ENCODE data around the gene AQP11.
"Not testable (repeated sequence)": the region's sequence is repeated elsewhere in the genome, so short reads cannot be mapped to it uniquely, and the experiment has no call there.

AQP11 gene, protein sequence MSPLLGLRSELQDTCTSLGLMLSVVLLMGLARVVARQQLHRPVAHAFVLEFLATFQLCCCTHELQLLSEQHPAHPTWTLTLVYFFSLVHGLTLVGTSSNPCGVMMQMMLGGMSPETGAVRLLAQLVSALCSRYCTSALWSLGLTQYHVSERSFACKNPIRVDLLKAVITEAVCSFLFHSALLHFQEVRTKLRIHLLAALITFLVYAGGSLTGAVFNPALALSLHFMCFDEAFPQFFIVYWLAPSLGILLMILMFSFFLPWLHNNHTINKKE

DNA sequence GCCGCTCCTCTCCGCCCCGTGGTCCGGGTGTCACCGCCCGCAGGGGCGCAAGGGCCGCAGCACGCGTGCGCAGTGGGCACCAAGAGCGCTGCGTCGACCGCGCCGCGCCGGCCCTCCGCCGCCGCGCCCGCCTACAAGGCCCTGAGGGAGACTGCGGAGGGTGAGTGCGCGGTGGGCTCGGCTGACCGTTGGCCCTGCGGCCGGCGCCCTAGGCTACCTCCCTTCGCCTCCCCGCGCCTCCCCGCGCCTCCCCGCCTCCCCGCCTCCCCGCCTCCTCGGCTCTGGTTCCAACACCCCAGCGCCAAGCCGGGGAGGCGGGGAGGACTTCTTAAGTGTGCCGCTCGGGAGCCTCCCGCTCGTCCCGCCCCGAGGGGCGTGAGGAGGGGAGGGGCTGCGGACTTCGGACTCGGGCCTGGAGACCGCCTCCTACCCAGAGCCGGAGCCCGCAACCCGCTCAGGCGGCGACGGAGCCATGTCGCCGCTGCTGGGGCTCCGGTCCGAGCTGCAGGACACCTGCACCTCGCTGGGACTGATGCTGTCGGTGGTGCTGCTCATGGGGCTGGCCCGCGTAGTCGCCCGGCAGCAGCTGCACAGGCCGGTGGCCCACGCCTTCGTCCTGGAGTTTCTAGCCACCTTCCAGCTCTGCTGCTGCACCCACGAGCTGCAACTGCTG is at the start of gene AQP11:
TSS of gene AQP11 (plus strand) at position 433 of the 673 bp plus-strand sequence. CDS start at position 473, 40 bp downstream.
- peak; percentile 24 for DNase-seq

DNA sequence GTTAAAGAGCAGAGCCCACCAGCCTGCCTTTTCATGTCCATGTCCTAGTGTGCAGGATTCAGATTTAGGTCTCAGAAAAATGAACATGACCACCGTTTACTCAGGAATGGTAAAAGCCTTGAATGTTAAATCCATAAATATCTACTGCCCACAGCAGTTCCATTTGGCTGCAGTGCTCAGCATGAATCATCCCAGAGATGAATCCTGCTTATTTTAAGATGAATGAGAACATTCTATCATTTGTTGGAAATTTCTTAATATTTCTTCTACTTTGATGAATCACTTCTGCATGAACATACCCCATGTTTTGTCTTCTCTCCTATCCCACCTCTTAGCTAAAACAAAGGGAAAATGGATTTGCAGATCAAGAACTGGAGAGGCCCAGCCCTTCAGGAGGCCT is 47.5 kb upstream of the AQP11 start:
- no peak for DNase-seq

DNA sequence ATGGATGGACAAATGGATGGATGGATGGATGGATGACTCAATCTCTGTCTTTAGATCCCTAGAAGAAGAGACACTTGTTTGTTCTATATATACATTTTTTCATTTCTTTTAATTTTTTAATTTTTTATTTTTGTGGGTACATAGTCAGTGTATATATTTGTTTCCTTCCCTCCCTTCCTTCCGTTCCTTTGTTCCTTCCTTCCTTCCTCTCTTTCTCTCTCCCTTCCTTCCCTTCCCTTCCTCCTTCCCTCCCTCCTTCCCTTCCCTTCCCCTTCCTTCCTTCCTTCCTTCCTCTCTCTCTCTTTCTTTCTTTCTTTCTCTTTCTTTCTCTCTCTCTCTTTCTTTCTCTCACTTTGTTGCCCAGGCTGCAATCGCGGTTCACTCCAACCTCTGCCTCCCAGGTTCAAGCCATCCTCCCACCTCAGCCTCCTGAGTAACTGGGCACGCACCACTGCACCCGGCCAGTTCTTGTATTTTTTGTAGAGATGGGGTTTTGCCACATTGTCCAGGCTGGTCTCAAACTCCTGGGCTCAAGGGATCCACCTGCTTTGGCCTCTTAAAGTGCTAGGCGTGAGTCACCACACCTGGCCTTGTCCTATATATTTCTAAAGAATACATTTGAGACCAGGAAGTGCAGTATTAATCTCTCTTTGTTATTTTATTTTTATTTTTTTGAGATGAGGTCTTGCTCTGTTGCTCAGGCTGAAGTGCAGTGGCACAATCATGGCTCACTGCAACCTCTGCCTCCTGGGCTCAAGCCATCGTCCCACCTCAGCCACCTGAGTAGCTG is 42.5 kb upstream of the AQP11 start:
- DNase-seq: no peak

DNA sequence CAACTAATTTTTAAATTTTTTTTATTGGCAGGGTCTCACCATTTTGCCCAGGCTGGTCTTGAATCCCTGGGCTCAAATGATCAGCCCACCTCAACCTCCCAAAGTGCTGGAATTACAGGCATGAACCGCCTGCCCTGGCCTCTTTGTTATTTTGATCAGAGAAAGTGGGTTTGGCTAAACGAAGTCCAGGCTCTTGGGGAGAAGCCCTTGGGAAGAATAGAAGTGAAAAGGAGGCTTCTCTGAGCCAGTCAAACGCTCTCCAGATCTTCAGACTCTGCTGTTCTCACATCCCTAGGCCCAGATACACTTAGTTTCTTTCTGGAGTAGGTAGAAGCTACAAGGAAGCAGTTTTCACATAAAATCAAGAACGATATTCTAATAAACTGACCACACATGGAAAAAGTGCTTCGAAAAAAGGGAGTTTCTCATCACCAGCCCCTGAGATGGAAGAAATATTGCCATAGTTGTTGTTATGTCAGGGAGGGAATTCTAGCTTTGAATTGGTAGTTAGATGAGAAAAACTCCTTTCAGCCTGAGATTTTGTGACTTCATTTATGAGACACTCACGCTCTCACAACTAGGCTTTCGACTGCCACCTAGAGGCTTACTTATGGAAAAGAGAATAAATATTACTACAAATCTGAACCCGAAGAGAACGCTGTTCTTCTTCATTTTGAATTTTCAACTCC is 41.7 kb upstream of the AQP11 start:
- DNase-seq: peak; percentile 4

DNA sequence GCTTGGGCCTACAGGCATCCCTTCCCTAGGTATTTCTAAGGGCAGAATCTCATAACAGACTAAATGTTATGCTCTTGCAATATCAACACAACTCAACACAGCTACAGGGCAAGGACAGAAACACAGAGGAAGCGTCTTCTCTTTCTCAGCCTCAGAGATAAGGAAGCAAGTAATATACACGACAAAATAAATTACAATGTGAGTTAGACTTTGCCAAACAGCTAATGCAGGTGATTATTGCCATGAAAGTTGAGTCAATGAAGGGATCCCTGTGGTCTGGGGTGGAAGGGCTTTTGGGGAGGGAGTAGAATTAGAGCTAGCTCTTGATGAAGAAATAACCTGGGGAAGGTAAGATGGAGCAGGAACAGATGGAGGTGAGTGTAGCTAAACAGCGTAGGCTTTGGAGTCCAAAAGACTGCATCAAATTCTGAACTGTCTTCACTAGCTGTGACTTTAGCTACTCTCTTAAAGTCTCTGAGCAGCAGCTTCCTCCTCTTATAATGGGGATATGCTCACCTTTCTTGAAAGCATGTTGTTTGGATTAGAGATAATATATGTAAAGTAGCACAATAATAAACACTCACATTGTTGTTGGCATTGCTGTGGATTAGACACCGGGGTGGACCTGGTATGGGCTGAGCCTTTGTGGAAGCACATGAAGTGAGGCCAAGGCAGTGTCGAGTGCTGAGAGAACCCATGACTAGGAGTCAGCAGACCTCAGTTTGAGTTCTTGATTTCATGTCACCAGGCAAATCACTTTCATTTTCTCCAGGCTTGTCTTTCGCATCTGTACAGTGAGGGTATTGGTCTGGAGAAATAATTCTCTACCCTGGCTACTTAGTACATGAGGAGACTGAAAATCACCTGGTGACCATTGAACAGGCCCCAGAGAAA is 41.0 kb upstream of the AQP11 start:
- DNase-seq: no peak

DNA sequence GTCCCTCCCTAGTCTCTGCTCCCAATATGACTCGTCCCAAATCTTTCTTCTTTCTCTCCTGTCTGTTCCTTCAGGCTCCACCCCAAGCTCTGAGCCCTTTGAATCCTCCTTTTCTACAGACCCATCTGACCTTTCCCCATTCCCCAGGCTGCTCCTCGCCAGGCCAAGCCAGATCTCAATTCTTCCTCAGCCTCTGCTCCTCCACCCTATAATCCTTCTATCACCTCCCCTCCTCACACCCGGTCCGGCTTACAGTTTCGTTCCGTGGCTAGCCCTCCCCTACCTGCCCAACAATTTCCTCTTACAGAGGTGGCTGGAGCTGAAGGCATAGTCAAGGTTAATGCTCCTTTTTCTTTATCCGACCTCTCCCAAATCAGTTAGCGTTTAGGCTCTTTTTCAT is 38.3 kb upstream of the AQP11 start:
- not testable (repeated sequence) for DNase-seq

DNA sequence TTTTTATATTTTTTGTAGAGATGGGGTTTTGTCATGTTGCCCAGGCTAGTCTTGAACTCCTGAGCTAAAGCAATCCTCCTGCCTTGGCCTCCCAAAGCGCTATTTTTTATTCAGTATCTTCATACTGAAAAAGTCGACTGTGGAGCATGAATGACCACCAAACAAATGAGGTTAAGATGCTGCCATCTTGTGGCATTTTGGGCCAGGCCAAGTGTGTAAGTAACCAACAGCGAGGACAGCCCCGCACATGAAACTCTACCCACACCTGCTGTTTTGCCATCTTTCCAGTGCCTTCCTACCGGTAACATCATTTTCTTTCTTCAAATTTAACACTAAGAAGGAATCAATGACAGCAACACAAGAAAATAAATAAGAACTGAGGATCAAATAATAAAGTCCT is 32.2 kb upstream of the AQP11 start:
- DNase-seq: no peak

DNA sequence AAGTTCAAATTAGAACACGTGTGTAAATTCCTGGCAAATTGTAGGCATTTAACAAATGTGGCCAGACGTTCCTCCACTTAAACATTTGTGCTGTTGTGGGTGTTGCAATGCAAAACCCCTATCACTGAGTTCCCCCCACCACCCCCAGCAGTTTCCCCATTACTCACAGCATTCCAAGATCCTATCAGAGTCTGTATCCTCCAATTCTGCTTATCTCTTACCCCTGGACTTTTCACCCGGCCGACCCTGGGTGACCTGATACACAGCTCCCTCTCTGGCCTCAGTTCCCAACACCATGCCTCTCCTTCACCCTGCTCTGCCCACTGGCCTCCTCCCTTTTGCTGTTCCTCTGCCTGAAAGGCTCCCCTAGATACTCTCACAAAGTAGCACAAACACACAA is 31.4 kb upstream of the AQP11 start:
- no peak for DNase-seq

DNA sequence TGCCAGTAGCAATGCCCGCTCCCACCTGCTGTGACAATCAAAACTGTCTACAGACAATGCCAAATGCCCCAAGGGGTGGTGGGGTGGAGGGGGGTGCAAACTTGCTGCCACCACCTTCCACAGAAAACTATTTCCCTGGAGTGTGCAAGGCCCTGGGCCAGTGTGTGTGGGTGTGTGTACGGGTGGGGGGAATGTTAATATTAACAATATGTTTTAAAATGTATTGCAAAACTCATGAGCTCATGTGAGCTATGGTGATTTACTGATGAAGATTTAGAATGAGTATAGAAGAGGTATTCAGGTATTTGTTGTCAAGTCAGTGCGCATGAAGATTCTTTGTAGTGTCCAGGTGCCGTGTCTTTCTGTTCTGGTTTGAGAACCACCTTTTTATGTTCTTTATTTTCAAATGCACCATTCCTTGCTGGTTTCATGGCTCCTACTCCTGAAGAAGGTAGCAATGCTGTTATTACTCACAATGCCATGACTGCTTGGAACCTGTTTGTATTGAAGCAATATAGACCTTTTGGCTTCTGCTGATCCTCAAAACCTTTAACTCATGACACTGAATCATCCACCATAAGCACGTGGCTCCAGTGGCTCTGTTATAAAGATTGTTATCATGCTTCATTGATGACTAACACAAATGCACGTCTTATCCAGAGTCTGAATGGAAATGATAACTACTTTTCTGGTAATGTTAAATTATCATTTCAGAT is 29.9 kb upstream of the AQP11 start:
- DNase-seq: no peak

DNA sequence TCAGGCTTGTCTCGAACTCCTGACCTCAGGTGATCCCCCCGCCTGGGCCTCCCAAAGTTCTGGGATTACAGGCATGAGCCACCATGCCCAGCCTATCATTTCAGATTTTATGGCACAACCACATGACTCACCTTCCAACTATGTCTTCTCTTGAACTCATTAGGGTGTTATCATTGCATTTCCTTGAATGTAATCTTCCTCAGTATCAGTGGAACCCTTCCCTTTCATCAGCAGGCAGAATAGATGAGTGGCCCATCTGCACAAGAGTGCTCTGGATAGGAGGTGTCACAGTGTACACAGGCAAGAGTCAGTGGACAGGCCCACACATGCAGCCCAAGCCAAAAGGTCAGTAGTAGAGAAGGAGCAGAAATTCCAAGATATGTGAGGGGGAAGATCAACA is 29.1 kb upstream of the AQP11 start:
- DNase-seq: no peak

DNA sequence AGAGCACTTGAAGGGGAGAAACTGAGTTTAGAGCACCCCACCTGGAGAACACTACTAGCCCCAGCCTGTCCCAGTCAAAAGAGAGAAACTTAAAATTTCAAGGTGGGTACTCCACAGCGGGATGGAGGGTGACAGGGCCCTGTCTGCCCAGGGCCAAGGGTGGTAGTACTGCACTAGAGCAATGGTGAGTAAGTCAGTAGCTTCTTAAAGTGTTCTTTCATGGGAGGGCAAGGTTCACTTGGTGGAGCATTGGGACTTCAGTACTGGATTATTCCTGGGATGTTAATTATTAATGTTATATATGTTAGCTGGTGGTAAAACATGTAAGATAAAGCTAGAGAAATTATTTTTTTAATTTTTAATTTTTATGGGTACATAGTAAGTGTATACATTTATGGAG is 28.5 kb upstream of the AQP11 start:
- DNase-seq: no peak

DNA sequence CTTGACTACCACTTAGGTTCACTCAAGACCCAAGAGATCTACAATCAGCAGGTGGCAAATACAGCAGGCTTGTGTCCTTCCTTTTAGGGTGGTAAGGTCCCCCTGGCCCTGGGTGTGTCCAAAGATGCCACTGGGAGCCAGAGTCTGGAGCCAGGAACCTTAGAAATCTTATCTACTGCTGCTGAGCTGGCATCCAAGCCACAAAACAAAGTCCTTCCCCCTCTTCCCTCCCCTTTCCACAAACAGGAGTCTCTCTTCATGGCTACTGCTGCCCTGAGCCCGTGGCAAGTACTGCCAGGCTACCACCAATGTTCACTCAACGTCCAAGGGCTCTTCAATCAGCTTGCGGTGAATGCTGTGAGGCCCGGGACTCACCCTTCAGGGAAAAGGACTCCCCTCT is 21.4 kb upstream of the AQP11 start:
- DNase-seq: no peak

DNA sequence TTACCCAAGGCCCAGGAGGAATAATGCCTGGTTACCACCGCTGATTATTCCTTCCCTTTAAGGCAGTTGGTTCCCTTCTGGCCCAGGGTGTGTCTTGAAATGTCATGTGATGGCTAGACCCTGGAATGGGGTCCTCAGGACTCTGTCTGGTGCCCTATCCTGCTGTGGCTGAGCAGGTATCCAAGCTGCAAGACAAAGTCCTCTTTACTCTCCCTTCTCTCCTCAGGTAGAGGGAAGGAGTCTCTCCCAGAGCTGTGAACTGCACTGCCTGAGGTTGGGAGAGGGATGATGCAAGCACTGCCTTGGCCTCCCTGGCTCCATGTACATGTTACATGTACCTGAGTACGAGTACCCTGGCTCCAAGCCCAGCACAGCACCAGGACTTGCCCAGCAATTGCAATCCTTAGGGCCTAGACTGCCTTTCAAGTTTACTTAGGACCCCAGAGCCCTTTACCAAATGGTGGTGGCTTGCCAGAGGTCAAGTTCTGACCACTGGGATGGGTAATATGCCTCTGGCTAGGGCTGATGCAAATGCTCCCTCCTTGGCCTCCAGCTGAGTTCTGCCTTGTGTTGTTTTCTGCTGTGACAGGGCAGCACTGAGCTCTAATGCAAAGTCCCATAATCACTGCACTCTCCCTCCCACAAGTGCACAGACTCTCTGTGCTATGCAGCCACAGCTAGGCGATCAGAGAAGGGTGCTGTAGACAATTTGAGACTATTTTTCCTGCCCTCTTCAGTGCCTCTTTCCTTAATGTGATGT is 20.7 kb upstream of the AQP11 start:
- DNase-seq: no peak

DNA sequence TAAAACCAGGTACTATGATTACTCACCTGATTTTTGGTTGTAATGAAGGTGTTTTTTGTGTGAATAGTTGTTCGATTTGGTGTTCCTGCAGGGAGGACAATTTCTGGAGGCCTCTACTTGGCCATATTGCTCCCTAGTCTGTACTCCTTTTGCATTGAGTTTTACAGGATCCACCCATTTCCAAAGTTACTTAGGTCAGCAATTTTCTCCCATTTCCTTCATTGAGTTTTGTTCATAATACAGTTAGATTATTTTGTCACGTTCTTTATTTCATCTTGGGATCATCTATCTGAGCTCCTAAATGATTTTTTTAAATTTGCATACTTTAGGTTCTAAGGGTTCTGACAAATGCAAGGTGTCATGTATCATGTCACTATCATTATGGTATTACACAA is 20.1 kb upstream of the AQP11 start:
- DNase-seq: no peak

DNA sequence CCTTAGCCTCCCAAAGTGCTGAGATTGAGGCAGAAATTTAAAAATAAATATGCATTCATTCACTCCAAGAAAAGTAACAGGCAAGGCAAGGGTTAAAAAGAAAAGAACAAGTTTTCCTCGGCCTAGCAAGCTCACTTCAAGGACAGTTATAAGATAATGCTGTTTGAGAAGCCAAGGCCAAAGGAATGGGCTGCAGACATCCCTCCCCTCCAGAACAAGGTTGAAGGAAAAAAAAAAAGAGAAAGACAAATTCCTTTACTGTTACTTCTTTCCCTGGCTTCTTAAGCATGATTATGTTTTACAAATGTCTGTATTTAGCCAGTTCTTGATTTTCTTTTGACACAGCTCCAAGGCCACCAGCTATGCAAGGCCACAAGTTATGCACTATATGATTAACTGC is 18.9 kb upstream of the AQP11 start:
- not testable (repeated sequence) for DNase-seq

DNA sequence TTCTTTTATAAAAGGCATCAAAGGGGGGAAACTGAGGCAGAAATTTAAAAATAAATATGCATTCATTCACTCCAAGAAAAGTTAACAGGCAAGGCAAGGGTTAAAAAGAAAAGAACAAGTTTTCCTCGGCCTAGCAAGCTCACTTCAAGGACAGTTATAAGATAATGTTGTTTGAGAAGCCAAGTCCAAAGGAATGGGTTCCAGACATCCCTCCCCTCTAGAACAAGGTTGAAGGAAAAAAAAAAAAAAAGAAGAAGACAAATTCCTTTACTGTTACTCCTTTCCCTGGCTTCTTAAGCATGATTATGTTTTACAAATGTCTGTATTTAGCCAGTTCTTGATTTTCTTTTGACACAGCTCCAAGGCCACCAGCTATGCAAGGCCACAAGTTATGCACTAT is 14.3 kb upstream of the AQP11 start:
- not testable (repeated sequence) for DNase-seq

DNA sequence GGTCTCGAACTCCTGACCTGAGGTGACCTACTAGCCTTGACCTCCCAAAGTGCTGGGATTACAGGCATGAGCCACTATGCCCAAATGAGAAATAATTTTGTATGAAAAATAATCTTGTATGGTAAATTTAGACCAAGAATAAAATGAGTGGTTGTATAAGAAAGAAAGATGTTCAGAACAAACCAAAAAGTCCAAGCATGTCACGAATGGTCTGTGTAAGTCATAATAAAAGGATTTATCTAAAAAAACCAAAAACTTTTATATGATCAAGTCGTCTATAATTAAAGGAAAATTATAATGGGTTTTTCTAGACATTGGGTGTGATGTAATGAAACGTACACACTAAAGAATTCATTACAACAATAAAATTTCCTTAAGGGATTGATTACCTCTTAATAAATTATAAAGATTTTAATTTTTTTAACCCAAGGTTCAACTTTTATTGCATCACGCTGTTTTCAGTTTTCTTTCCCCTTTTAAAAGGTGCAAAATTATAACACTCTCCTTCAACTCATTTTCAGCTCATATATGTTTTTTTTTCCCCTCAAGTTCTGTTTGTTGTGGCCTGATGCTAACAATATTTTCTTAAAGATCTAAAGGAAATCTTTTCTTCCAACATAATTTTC is 8.9 kb upstream of the AQP11 start:
- DNase-seq: no peak

DNA sequence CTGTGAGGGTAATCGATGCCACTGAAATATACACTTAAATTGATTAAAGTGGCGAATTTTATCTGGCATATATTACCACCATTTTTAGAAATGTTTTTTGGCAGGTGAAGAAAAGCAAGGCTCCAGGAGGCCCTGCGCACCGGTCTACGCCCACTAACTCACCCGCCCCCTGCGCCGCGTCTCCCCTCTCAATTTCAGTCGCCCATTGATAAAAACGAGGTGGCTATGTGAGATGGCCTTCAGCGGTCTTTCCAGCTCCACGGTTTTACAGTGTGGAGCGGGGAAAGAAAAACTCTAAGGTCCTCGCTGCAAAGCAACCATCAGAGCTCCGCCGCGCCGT is 602 bp upstream of the AQP11 start:
- no peak for DNase-seq

DNA sequence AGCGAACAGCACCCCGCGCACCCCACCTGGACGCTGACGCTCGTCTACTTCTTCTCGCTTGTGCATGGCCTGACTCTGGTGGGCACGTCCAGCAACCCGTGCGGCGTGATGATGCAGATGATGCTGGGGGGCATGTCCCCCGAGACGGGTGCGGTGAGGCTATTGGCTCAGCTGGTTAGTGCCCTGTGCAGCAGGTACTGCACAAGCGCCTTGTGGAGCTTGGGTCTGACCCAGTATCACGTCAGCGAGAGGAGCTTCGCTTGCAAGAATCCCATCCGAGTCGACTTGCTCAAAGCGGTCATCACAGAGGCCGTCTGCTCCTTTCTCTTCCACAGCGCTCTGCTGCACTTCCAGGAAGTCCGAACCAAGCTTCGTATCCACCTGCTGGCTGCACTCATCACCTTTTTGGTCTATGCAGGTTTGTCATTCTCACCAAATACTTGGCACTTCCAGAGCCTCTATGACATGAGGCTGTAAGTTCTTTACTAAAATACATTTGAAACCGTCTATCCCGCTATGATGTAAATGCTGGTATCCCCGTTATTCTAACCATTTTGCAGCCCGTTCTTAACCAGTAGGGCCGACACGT is 535 bp downstream of the AQP11 start:
- no peak for DNase-seq

DNA sequence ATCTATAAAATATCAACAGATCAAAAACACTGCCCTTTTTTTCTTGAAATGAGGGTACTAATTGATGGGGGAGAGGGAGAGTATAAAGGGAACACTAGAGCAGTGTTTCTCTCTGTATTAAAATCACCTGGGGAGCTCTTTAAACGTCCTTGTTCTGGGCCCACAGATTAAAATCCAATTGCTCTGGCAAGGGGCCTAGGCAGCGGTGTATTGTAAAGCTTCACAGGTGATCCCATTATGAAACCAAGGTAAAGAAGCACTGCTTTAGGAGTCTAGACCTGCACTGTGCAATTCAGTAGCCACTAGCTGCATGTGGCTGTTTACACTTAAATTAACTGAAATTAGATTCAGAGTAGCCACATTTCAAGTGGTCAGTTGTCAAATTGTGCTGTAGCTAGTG is 3.0 kb downstream of the AQP11 start:
- no peak for DNase-seq

Measured in activated T-cell treated with anti-CD3 and anti-CD28 coated beads for 4 hours (primary cell).